ENCODE measurements around the gene PSMA3. TPM values are rescaled to one million over a fixed set of nuclear protein-coding genes. Genes with fewer than 3 reads are reported as not detected.

The PSMA3 gene
- polyA plus RNA-seq, 1 donor from 2014 or later = 198 TPM

DNA sequence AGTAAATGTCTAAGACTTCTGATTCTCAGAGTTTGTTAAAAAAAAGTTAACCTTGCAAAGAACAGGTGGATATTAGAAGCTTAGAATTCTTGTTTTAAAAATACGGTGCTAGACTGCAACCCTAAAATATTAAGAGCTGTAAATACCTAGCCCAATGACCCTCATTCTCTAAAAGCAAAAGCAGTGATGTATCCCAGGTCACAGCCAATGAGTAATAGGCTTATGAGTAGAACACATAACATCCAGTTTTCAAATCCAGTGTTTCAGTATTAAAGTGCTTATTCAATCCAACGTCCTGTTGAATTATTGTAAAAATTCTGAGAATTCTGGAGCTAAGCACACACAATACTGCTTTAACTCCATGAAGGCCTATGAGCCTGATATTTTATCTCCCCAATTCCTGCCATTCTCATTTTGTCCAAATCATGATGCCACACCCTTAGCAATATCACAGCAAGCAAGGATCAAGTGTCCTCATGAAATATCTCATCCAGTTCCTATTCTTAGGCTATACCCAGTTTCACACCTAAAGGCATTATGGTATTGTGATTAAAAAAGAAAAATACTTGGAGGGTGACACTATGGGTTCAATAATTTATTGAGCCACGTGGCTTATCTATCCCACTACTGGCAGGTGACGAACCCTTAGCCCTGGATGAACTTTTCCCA is 38.4 kb downstream of the PSMA3 start:
- Histone ChIP-seq H3K9me3 (ENCODE audit: low read length) (no peaks in the 10 kb centered on the region), H3K4me2 (ENCODE audit: low read length) (no peak overlapping the region), H3K9ac (ENCODE audit: low read length) (no peak overlapping the region), H3K79me2 (replicated peaks; ENCODE audit: insufficient read depth, low read length) (peaks cover 64% of the 10 kb centered on the region), H3K27ac (ENCODE audit: low read length) (no peak overlapping the region), H3F3A (ENCODE audit: insufficient read depth, low read length, poor library complexity, severe bottlenecking) (no peaks in the 10 kb centered on the region), H3K4me3 (ENCODE audit: low read length) (no peak overlapping the region), H3K36me3 (ENCODE audit: insufficient read depth, low read length) (peaks cover 11% of the 10 kb centered on the region), H3K9me2 (ENCODE audit: insufficient read depth, low read length) (no peaks in the 10 kb centered on the region), H2AFZ (ENCODE audit: low read depth, low read length) (no peak overlapping the region), H4K20me1 (ENCODE audit: insufficient read depth) (peaks cover 4% of the 10 kb centered on the region), H3K27me3 (ENCODE audit: insufficient read depth, low read depth, low read length) (no peaks in the 10 kb centered on the region)
- TF ChIP-seq EZH2 (IDR thresholded peaks at IDR 0.05; ENCODE audit: borderline replicate concordance, insufficient read depth, low read length, poor library complexity, severe bottlenecking) = no peak
- TF ChIP-seq CTCF (IDR thresholded peaks at IDR 0.05; ENCODE audit: poor library complexity, severe bottlenecking) = no peak
- TF ChIP-seq TAF1 (IDR thresholded peaks at IDR 0.05; ENCODE audit: low read depth) = no peak
- TF ChIP-seq SMC3 (conservative IDR thresholded peaks at IDR 0.05; ENCODE audit: poor library complexity) = no peak
- TF ChIP-seq, protein P1, sequence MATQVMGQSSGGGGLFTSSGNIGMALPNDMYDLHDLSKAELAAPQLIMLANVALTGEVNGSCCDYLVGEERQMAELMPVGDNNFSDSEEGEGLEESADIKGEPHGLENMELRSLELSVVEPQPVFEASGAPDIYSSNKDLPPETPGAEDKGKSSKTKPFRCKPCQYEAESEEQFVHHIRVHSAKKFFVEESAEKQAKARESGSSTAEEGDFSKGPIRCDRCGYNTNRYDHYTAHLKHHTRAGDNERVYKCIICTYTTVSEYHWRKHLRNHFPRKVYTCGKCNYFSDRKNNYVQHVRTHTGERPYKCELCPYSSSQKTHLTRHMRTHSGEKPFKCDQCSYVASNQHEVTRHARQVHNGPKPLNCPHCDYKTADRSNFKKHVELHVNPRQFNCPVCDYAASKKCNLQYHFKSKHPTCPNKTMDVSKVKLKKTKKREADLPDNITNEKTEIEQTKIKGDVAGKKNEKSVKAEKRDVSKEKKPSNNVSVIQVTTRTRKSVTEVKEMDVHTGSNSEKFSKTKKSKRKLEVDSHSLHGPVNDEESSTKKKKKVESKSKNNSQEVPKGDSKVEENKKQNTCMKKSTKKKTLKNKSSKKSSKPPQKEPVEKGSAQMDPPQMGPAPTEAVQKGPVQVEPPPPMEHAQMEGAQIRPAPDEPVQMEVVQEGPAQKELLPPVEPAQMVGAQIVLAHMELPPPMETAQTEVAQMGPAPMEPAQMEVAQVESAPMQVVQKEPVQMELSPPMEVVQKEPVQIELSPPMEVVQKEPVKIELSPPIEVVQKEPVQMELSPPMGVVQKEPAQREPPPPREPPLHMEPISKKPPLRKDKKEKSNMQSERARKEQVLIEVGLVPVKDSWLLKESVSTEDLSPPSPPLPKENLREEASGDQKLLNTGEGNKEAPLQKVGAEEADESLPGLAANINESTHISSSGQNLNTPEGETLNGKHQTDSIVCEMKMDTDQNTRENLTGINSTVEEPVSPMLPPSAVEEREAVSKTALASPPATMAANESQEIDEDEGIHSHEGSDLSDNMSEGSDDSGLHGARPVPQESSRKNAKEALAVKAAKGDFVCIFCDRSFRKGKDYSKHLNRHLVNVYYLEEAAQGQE (IDR thresholded peaks at IDR 0.05; ENCODE audit: borderline replicate concordance) = no peak
- no peak for TF ChIP-seq EP300 (conservative IDR thresholded peaks at IDR 0.05; ENCODE audit: poor library complexity, severe bottlenecking)

GRCh38 chr14:58283730-58284129 is 39.1 kb downstream of the PSMA3 start:
- H3K4me3 ChIP-seq (ENCODE audit: low read length) = no peak overlapping the region
- H3F3A ChIP-seq (ENCODE audit: insufficient read depth, low read length, poor library complexity, severe bottlenecking) = no peaks in the 10 kb centered on the region
- no peaks in the 10 kb centered on the region for H3K9me3 ChIP-seq (ENCODE audit: low read length)
- H4K20me1 ChIP-seq (ENCODE audit: insufficient read depth) = peaks cover 5% of the 10 kb centered on the region
- H3K79me2 ChIP-seq (replicated peaks; ENCODE audit: insufficient read depth, low read length) = peaks cover 60% of the 10 kb centered on the region
- H3K4me2 ChIP-seq (ENCODE audit: low read length) = no peak overlapping the region
- peaks cover 11% of the 10 kb centered on the region for H3K36me3 ChIP-seq (ENCODE audit: insufficient read depth, low read length)
- no peak overlapping the region for H3K27ac ChIP-seq (ENCODE audit: low read length)
- H3K9ac ChIP-seq (ENCODE audit: low read length) = no peak overlapping the region
- H3K9me2 ChIP-seq (ENCODE audit: insufficient read depth, low read length) = no peaks in the 10 kb centered on the region
- no peak overlapping the region for H2AFZ ChIP-seq (ENCODE audit: low read depth, low read length)
- TF ChIP-seq EZH2 (IDR thresholded peaks at IDR 0.05; ENCODE audit: borderline replicate concordance, insufficient read depth, low read length, poor library complexity, severe bottlenecking) (no peak), EP300 (conservative IDR thresholded peaks at IDR 0.05; ENCODE audit: poor library complexity, severe bottlenecking) (no peak), MXI1 (conservative IDR thresholded peaks at IDR 0.05; ENCODE audit: poor library complexity, severe bottlenecking) (no peak), RAD21 (conservative IDR thresholded peaks at IDR 0.05) (no peak), TAF1 (IDR thresholded peaks at IDR 0.05; ENCODE audit: low read depth) (no peak), CTCF (IDR thresholded peaks at IDR 0.05; ENCODE audit: poor library complexity, severe bottlenecking) (no peak), SMC3 (conservative IDR thresholded peaks at IDR 0.05; ENCODE audit: poor library complexity) (no peak), POLR2AphosphoS5 (IDR thresholded peaks at IDR 0.05) (no peak)
- TF ChIP-seq, protein P1 (IDR thresholded peaks at IDR 0.05; ENCODE audit: borderline replicate concordance) = no peak
- no peaks in the 10 kb centered on the region for H3K27me3 ChIP-seq (ENCODE audit: insufficient read depth, low read depth, low read length)
